B cell (primary cell): ENCODE measurements around the gene ADAMTS17. TPM values are rescaled to one million over a fixed set of nuclear protein-coding genes. Genes with fewer than 3 reads are reported as not detected.

ENCODE experiments used
- ATAC-seq: fragments of 200-7000 bp; cut with Tn5 transposase; one replicate; pipeline ENCODE4 v1.10.0; 2021; ENCODE audit warnings: low read depth, mild to moderate bottlenecking, moderate number of reproducible peaks, moderate library complexity
- CTCF ChIA-PET: fragments of 350-600 bp; sonication (Branson Sonifier 250); formaldehyde crosslinking; loops from one replicate; lab custom pipeline; 2021; ENCODE audit warnings: antibody characterized with exemption, inconsistent platforms; lab: Charles Lee
- POLR2A ChIA-PET: fragments of 350-600 bp; sonication (Branson Sonifier 250); formaldehyde crosslinking; loops from one replicate; lab custom pipeline; 2021; ENCODE audit warnings: antibody characterized with exemption; lab: Charles Lee
- DNase-seq: peaks from one replicate; pipeline ENCODE4 v3.0.0; 2013
- H2AFZ ChIP-seq: 2 replicates; pipeline ENCODE4 v1.6.1; 2012; ENCODE audit warnings: mild to moderate bottlenecking, low read depth, low read length; ENCODE audit not compliant: insufficient read depth, poor library complexity, severe bottlenecking
- H3K27ac ChIP-seq, 2 donors: 1 replicate in 1 of 2; 2 replicates in 1 of 2; pipeline ENCODE4 v1.5.1; 2012 to 2013; ENCODE audit warnings: low read length in 2 of 2, mild to moderate bottlenecking in 2 of 2, moderate library complexity in 1 of 2
- H3K27me3 ChIP-seq, 4 experiments: fragments of 200-600 bp in 1 of 4; sonication (generic) in 1 of 4; replicated peaks in 1 of 4; 1 replicate in 2 of 4; 2 replicates in 2 of 4; pipeline versions ENCODE4 v1.6.1 to v1.7.0; 2013 to 2016; ENCODE audit warnings: low read length in 3 of 4, mild to moderate bottlenecking in 2 of 4, mixed read lengths in 1 of 4, moderate library complexity in 1 of 4; ENCODE audit not compliant: insufficient read depth in 4 of 4, control insufficient read depth in 3 of 4; ENCODE audit errors: control extremely low read depth in 1 of 4
- H3K36me3 ChIP-seq, 2 experiments: replicated peaks in 1 of 2; 1 replicate in 1 of 2; 2 replicates in 1 of 2; pipeline versions ENCODE4 v1.6.1 to v1.7.1; 2013; ENCODE audit warnings: low read length in 1 of 2; ENCODE audit not compliant: insufficient read depth in 2 of 2, control insufficient read depth in 1 of 2; ENCODE audit errors: control extremely low read depth in 1 of 2, extremely low read depth in 1 of 2
- H3K4me1 ChIP-seq, 2 donors: fragments of 200-600 bp in 1 of 2; sonication (generic) in 1 of 2; 1 replicate in 1 of 2; 2 replicates in 1 of 2; pipeline versions ENCODE4 v1.5.1 to v1.6.1; 2013 to 2017; ENCODE audit warnings: low read length in 2 of 2; ENCODE audit not compliant: control insufficient read depth in 2 of 2, insufficient read depth in 2 of 2
- H3K4me2 ChIP-seq: replicated peaks from 2 replicates; pipeline ENCODE3; 2012; ENCODE audit warnings: mild to moderate bottlenecking, low read depth, low read length; ENCODE audit not compliant: poor library complexity, severe bottlenecking
- H3K4me3 ChIP-seq, 5 experiments: fragments of 200-600 bp in 1 of 5; sonication (generic) in 1 of 5; 1 replicate in 3 of 5; 2 replicates in 2 of 5; pipeline versions ENCODE4 v1.5.1 to v1.7.0; 2011 to 2016; ENCODE audit warnings: low read length in 4 of 5, mild to moderate bottlenecking in 4 of 5, low read depth in 2 of 5, control low read depth in 1 of 5, moderate library complexity in 1 of 5; ENCODE audit not compliant: insufficient read depth in 1 of 5; ENCODE audit errors: control extremely low read depth in 1 of 5, extremely low read depth in 1 of 5
- H3K79me2 ChIP-seq: fragments of 200-600 bp; sonication (generic); one replicate; pipeline ENCODE4 v1.6.0; 2016; ENCODE audit warnings: low read length; ENCODE audit not compliant: control insufficient read depth, insufficient read depth
- H3K9ac ChIP-seq: fragments of 200-600 bp; sonication (generic); 2 replicates; pipeline ENCODE4 v1.6.1; 2017; ENCODE audit warnings: mild to moderate bottlenecking, low read length, moderate library complexity
- H3K9me3 ChIP-seq, 3 donors: one replicate each; pipeline versions ENCODE4 v1.6.1 to v1.7.1; 2013; ENCODE audit warnings: low read length in 2 of 3; ENCODE audit not compliant: control insufficient read depth in 2 of 3, insufficient read depth in 1 of 3; ENCODE audit errors: control extremely low read depth in 1 of 3
- H4K20me1 ChIP-seq: 2 replicates; pipeline ENCODE4 v1.6.0; 2012; ENCODE audit warnings: mild to moderate bottlenecking, low read length; ENCODE audit not compliant: insufficient read depth, control insufficient read depth, poor library complexity, severe bottlenecking
- H3K27ac Mint-ChIP-seq: one replicate; pipeline ENCODE4 v1.8.0; 2021; ENCODE audit warnings: mixed read lengths
- H3K27me3 Mint-ChIP-seq: one replicate; pipeline ENCODE4 v1.8.0; 2021; ENCODE audit warnings: mixed read lengths
- H3K4me1 Mint-ChIP-seq: one replicate; pipeline ENCODE4 v1.8.0; 2021; ENCODE audit warnings: mixed read lengths
- H3K4me3 Mint-ChIP-seq: one replicate; pipeline ENCODE4 v1.8.0; 2021; ENCODE audit warnings: mixed read lengths
- H3K9me3 Mint-ChIP-seq: one replicate; pipeline ENCODE4 v1.8.0; 2022; ENCODE audit warnings: mixed read lengths; ENCODE audit not compliant: insufficient read depth
- CTCF ChIP-seq: fragments of 200-600 bp; IDR thresholded peaks from one replicate; pipeline ENCODE4 v1.8.0; 2022; ENCODE audit warnings: antibody characterized with exemption, mild to moderate bottlenecking
- EZH2 ChIP-seq: IDR thresholded peaks from 2 replicates; pipeline ENCODE4 v1.6.1; 2012; ENCODE audit warnings: borderline replicate concordance, low read depth, mild to moderate bottlenecking, moderate library complexity, low read length; ENCODE audit not compliant: insufficient read depth, poor library complexity, severe bottlenecking
- WGBS: methylation state at CpG from one replicate; pipeline ENCODE4 v1.1.5; 2013; ENCODE audit warnings: missing lambda C conversion rate; ENCODE audit not compliant: insufficient coverage; 5-methylcytosine and 5-hydroxymethylcytosine counted together
- intact Hi-C: fragments of 100-400 bp; cut with micrococcal nuclease; formaldehyde crosslinking; loops from one replicate; pipeline ENCODE4 v1.10.0; 2022
- polyA plus RNA-seq: library from polyadenylated mRNA; depleted of rRNA; stranded (reverse); fragments of >200 nt; gene quantifications from 2 replicates; pipeline ENCODE4 v1.2.3, GENCODE V29; 2012
- total RNA-seq, 2 donors: library from RNA; stranded (reverse); fragments of 120-200 nt in 1 of 2; gene quantifications; 1 replicate in 1 of 2; 2 replicates in 1 of 2; pipeline versions ENCODE4 v1.2.3 to v1.2.4, GENCODE V29; 2013 to 2022

The ADAMTS17 gene
- total and polyA plus RNA-seq, 2 donors (not counting 1 experiment from before 2014, with no cell fraction given): 0.10 TPM; not detected in 1

GRCh38 chr15:100199711-100200286 lies 142.0 kb downstream of the ADAMTS17 start:
- Histone ChIP-seq H3K27ac (no peak overlapping the region), H3K9ac (no peak overlapping the region), H3K79me2 (no peaks in the 10 kb centered on the region), H3K36me3 (no peaks in the 10 kb centered on the region), H4K20me1 (no peaks in the 10 kb centered on the region), H2AFZ (no peak overlapping the region), H3K27me3 (peaks cover 0 to 3% (median 0%) of the 10 kb centered on the region in 4 experiments), H3K9me3 (peaks cover 0 to 12% (median 0%) of the 10 kb centered on the region in 3 donors), H3K4me3 (no peak overlapping the region), H3K4me2 (no peak overlapping the region), H3K4me1 (peaks cover 0 to 3% of the 10 kb centered on the region in 2 donors)
- ChIA-PET POLR2A (no interaction called here), CTCF (no interaction called here)
- Mint-ChIP-seq H3K4me1 (peaks cover 7% of the 10 kb centered on the region), H3K27ac (no peak overlapping the region), H3K9me3 (no peaks in the 10 kb centered on the region), H3K4me3 (no peak overlapping the region), H3K27me3 (peaks cover 18% of the 10 kb centered on the region)
- WGBS: 93% methylated on average over 20 of the region's 21 CpGs
- TF ChIP-seq EZH2: no peak
- no peak for TF ChIP-seq CTCF
- intact Hi-C loops: no loop called here
- ATAC-seq (no peak), DNase-seq (no peak)

- no peak overlapping the region for H3K4me3 ChIP-seq
- H3K4me1 ChIP-seq: peaks cover 0 to 3% of the 10 kb centered on the region in 2 donors
- WGBS: 87% methylated on average over 4 of the region's 5 CpGs
- Mint-ChIP-seq H3K4me1 (peaks cover 7% of the 10 kb centered on the region), H3K4me3 (no peak overlapping the region), H3K9me3 (no peaks in the 10 kb centered on the region), H3K27me3 (peaks cover 15% of the 10 kb centered on the region), H3K27ac (no peak overlapping the region)
- no peak overlapping the region for H3K27ac ChIP-seq
- no peaks in the 10 kb centered on the region for H4K20me1 ChIP-seq
- H3K4me2 ChIP-seq: no peak overlapping the region
- DNase-seq: no peak
- H2AFZ ChIP-seq: no peak overlapping the region
- peaks cover 0 to 12% (median 0%) of the 10 kb centered on the region in 3 donors for H3K9me3 ChIP-seq
- no peak for ATAC-seq
- TF ChIP-seq EZH2 (no peak), CTCF (no peak)
- H3K9ac ChIP-seq: no peak overlapping the region
- intact Hi-C loops: no loop called here
- ChIA-PET CTCF (no interaction called here), POLR2A (no interaction called here)
- no peaks in the 10 kb centered on the region for H3K27me3 ChIP-seq
- H3K36me3 ChIP-seq: no peaks in the 10 kb centered on the region
- H3K79me2 ChIP-seq: no peaks in the 10 kb centered on the region
Observed at GRCh38 chr15:100198442-100198841, 143.3 kb downstream of the ADAMTS17 start.
